Measurements from ENCODE around the gene FNDC11. TPM values are rescaled to one million over a fixed set of nuclear protein-coding genes. Genes with fewer than 3 reads are reported as not detected.

FNDC11 gene
- total and polyA plus RNA-seq, 2 donors (not counting 3 experiments of a cell fraction or from before 2014, with no cell fraction given), result 0.71 to 1.9 TPM

GRCh38 chr20:63539092-63539430 lies 14.9 kb upstream of the FNDC11 start:
- POLR2A ChIA-PET, result interaction anchor here (1.5 kb wide), 1 partner anchor 35 kb away, joined by 5 read pairs; the partner anchor contains the start of gene HELZ2
- H4K20me1 ChIP-seq (replicated peaks; ENCODE audit: control insufficient read depth, extremely low read depth, insufficient read depth, low read length), result no peaks in the 10 kb centered on the region
- H3K27me3 ChIP-seq (ENCODE audit: control insufficient read depth in 2 of 2, insufficient read depth in 2 of 2, low read length in 2 of 2), result no peaks in the 10 kb centered on the region
- BruUV-seq (replicated peaks), result no TSS peak
- no peaks in the 10 kb centered on the region for H3K36me3 ChIP-seq (ENCODE audit: control insufficient read depth in 2 of 2, extremely low read depth in 1 of 2, insufficient read depth in 2 of 2, low read length in 2 of 2)
- DNase-seq (ENCODE audit: low read depth, low spot score), result no peak
- TF ChIP-seq POLR2A (IDR thresholded peaks at IDR 0.05; ENCODE audit: low read depth, low read length) (no peak), FOS (IDR thresholded peaks at IDR 0.05; ENCODE audit: borderline replicate concordance, insufficient read depth, low read length) (no peak), CTCF (IDR thresholded peaks at IDR 0.05; ENCODE audit: extremely low read depth in 1 of 2, insufficient read depth in 1 of 2, low read depth in 1 of 2, low read length in 2 of 2) (no peak), POLR2AphosphoS5 (IDR thresholded peaks at IDR 0.05; ENCODE audit: insufficient read depth, low read depth, low read length) (no peak), EZH2 (IDR thresholded peaks at IDR 0.05; ENCODE audit: borderline replicate concordance, low read depth, low read length, severe bottlenecking) (no peak), GATA2 (IDR thresholded peaks at IDR 0.05; ENCODE audit: insufficient read depth, insufficient read length, low read depth, low read length) (no peak), MAX (IDR thresholded peaks at IDR 0.05; ENCODE audit: insufficient read depth, insufficient read length) (no peak), MYC (IDR thresholded peaks at IDR 0.05; ENCODE audit: low read depth, low read length) (no peak), JUN (IDR thresholded peaks at IDR 0.05; ENCODE audit: borderline replicate concordance, insufficient read depth, insufficient read length, low read depth) (no peak)
- H3K79me2 ChIP-seq (ENCODE audit: control insufficient read depth, insufficient read depth, low read length), result no peaks in the 10 kb centered on the region
- no peak overlapping the region for H3K9ac ChIP-seq (replicated peaks; ENCODE audit: extremely low read depth, insufficient read depth, low read length)
- H3K4me3 ChIP-seq (replicated peaks in 1 of 3; ENCODE audit: insufficient read depth in 1 of 3, low read depth in 1 of 3, low read length in 3 of 3), result no peak overlapping the region
- H3K27ac ChIP-seq (ENCODE audit: insufficient read depth, low read depth, low read length), result no peak overlapping the region
- intact Hi-C loops (cut with micrococcal nuclease) (loop anchor here (2.0 kb wide), 2 partner anchors 236 to 518 kb away; no protein-coding TSS in a partner anchor), dilution Hi-C loops (cut with MboI; ENCODE audit: extremely low pct_ligation_motif_present, low sequenced_read_pairs) (no loop called here)
- H3K4me1 ChIP-seq (ENCODE audit: control insufficient read depth, extremely low read depth, insufficient read depth, low read length), result no peaks in the 10 kb centered on the region
- no peak overlapping the region for H2AFZ ChIP-seq (ENCODE audit: low read depth, low read length)
- no peaks in the 10 kb centered on the region for H3K9me3 ChIP-seq (replicated peaks; ENCODE audit: control insufficient read depth, insufficient read depth, low read length)
- CTCF ChIA-PET, result interaction anchor here (0.8 to 5.7 kb wide), 11 partner anchors 8 to 583 kb away, joined by 3 to 89 read pairs (median 12); partner anchors contain the start of genes HELZ2, PPDPF, SRMS and TPD52L2
- FAIRE-seq, result no peak
- H3K9me1 ChIP-seq (replicated peaks; ENCODE audit: control insufficient read depth, extremely low read depth, insufficient read depth, low read length), result no peaks in the 10 kb centered on the region
- no peak overlapping the region for H3K4me2 ChIP-seq (ENCODE audit: insufficient read depth, low read length)

Measured in endothelial cell of umbilical vein (primary cell).